Esophagus squamous epithelium (tissue), 4 donors: ENCODE measurements around the gene CDK15.

ENCODE experiments used
- CTCF ChIP-seq, 6 experiments: fragments of 450-650 bp in 4 of 6; fragments of 200-600 bp in 2 of 6; sonication (generic) in 2 of 6; IDR thresholded peaks; one replicate each; pipeline ENCODE4 v1.5.1; 2016 to 2019; ENCODE audit warnings: antibody characterized with exemption in 6 of 6, mild to moderate bottlenecking in 4 of 6, moderate library complexity in 4 of 6
- POLR2A ChIP-seq, 4 donors: fragments of 450-650 bp; IDR thresholded peaks; one replicate each; pipeline ENCODE4 v1.6.1; 2017; ENCODE audit warnings: antibody characterized with exemption in 4 of 4, mild to moderate bottlenecking in 4 of 4, moderate library complexity in 3 of 4

- TF ChIP-seq CTCF (IDR thresholded peaks at IDR 0.05) = no peak
- no peak for TF ChIP-seq POLR2A (IDR thresholded peaks at IDR 0.05)
Observed at GRCh38 chr2:201916565-201916964, 110.2 kb downstream of the CDK15 start.
